ENCODE measurements around the gene PPP2R2B.

- no peak for TF ChIP-seq CTCF (IDR thresholded peaks at IDR 0.05)
- no peak for TF ChIP-seq REST (IDR thresholded peaks at IDR 0.05)
- TF ChIP-seq POLR2A (IDR thresholded peaks at IDR 0.05; ENCODE audit: low read length) = no peak
- no peak for TF ChIP-seq JUN (IDR thresholded peaks at IDR 0.05)
- no peak for TF ChIP-seq MAZ (IDR thresholded peaks at IDR 0.05; ENCODE audit: borderline replicate concordance, low read depth, low read length)
- TF ChIP-seq ESRRA (IDR thresholded peaks at IDR 0.05; ENCODE audit: borderline replicate concordance, low read length) = no peak
- TF ChIP-seq NR3C1 (IDR thresholded peaks at IDR 0.05) = no peak
- TF ChIP-seq SREBF2 (IDR thresholded peaks at IDR 0.05) = no peak
- TF ChIP-seq CBX2 (IDR thresholded peaks at IDR 0.05; ENCODE audit: borderline replicate concordance, low read depth) = no peak
- TF ChIP-seq ZSCAN20 (CRISPR knock-in tag; IDR thresholded peaks at IDR 0.05) = no peak
- no peak for TF ChIP-seq JUNB (IDR thresholded peaks at IDR 0.05)
- TF ChIP-seq SMC3 (IDR thresholded peaks at IDR 0.05) = no peak
These were observed 226.0 kb downstream of the PPP2R2B start for GRCh38 chr5:146652547-146652946.
